ENCODE measurements around the gene AUNIP.

DNA sequence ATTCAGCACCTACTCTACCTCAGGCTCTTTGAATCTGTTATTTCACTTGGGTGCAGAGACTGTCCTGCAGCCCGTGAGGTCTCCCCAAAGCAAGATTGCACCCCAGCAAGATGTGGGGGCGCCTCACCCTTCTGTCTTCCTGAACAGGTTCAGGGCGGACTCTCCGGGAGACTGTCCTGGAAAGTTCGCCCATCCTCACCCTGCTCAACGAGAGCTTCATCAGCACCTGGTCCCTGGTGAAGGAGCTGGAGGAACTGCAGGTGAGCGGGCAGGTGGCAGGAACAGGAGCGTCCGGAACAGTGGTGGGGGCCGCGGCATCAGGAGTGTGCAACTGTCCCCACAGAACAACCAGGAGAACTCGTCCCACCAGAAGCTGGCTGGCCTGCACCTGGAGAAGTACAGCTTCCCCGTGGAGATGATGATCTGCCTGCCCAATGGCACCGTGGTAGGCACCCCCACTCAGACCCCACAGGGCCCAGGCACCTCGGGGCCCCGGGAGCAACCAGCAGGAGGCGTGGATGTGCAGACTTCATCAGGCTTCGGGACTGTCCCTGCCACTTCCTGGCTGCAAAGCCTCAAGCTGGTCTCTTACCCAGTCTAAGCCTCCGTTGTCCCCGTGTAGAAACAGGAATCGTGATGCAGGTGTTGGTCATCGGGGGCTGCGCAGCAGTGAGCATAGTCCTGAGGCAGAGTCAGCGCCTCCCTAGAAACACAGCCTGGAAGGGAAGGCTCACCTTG lies 45.4 kb downstream of the AUNIP start:
- TF ChIP-seq, protein P1, sequence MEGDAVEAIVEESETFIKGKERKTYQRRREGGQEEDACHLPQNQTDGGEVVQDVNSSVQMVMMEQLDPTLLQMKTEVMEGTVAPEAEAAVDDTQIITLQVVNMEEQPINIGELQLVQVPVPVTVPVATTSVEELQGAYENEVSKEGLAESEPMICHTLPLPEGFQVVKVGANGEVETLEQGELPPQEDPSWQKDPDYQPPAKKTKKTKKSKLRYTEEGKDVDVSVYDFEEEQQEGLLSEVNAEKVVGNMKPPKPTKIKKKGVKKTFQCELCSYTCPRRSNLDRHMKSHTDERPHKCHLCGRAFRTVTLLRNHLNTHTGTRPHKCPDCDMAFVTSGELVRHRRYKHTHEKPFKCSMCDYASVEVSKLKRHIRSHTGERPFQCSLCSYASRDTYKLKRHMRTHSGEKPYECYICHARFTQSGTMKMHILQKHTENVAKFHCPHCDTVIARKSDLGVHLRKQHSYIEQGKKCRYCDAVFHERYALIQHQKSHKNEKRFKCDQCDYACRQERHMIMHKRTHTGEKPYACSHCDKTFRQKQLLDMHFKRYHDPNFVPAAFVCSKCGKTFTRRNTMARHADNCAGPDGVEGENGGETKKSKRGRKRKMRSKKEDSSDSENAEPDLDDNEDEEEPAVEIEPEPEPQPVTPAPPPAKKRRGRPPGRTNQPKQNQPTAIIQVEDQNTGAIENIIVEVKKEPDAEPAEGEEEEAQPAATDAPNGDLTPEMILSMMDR (IDR thresholded peaks at IDR 0.05) = no peak
- TF ChIP-seq POLR2A (IDR thresholded peaks at IDR 0.05) = no peak
